ENCODE measurements around the gene SHANK2. TPM values are rescaled to one million over a fixed set of nuclear protein-coding genes. Genes with fewer than 3 reads are reported as not detected.

Gene SHANK2
- total and polyA plus RNA-seq, 5 donors = 0.03 to 0.26 (median 0.17) TPM

DNA sequence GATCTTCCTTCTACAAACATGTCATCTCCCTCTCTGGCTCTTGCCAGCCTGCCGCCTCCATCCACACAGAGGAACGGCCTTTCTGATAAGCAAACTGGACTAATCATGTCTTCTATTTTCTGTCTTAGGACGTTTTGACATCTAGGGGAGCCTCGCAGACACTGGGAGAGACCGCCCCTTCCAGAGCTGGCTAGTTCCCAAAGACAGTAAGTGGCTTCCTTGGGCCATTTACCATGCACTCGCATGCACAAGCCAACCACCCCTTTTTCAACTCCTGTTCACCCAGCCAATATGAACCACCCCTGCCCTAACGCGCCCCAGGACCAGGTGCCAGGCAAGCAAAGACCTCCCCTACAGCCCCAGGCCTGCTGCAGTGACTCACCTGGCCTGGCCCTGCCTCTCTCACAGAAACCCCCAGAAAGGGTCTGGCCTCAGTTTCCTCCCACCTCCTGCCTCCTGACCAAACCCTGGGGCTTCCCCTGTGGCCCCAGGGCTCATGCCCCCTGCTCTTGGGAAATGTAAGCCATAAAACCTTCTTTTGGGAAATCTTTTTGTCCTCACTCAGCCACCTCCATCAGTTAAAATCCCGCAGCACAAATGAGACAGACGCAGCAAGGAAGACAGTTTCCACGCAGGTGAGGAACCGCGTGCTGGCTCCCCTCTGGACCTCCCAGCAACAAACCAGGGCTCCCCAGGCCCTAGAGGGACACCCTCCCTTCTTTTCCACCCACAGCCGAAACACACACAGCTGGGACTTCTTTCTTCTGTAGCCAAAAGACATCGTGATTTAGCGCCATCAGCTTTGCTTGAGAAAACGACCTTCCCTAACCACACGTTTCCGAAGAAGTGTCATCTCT lies 38.5 kb downstream of the SHANK2 start:
- Histone ChIP-seq H3K27me3 (ENCODE audit: control insufficient read depth, insufficient read depth) (no peaks in the 10 kb centered on the region), H3K9me3 (ENCODE audit: control insufficient read depth, low read length) (no peaks in the 10 kb centered on the region), H3K4me3 (ENCODE audit: low read length) (no peak overlapping the region), H3K4me1 (ENCODE audit: control insufficient read depth, insufficient read depth, low read length) (no peaks in the 10 kb centered on the region), H3K27ac (ENCODE audit: low read length) (no peak overlapping the region)
- ATAC-seq (no peak), DNase-seq (no peak)
- intact Hi-C loops (cut with DNase I) = no loop called here
- WGBS = 66% methylated on average over 19 of the region's 19 CpGs

DNA sequence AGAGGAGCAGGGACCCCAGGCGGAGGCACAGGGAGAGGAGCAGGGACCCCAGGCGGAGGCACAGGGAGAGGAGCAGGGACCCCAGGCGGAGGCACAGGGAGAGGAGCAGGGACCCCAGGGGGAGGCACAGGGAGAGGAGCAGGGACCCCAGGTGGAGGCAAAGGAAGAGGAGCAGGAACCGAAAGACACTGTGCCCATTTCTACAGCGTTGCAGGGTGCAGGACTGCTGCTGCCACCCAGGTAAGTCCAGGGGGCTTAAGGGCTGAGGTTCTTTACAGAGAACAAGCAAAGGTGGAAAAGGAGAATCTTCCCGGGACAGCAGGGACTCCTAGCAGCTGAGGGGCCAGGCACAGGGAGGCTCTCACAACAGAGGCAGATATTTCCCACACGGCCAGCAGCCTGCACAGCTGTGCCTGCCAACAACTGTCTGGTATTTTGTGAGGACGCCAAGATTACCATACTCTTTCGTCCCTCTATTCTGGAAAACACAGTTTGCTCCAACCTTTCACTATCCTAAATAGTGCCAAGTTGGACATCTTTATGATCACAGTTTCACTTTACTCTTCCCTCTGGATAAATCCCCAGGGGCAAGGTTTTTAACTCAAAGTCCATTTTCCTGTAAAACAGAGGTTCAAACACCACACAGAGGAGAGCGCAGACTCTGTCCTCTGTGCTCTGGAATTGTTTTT lies 39.4 kb downstream of the SHANK2 start:
- ATAC-seq (peak; percentile 35 to 59), DNase-seq (no peak)
- Histone ChIP-seq H3K27me3 (ENCODE audit: control insufficient read depth, insufficient read depth) (no peaks in the 10 kb centered on the region), H3K9me3 (ENCODE audit: control insufficient read depth, low read length) (no peaks in the 10 kb centered on the region), H3K27ac (ENCODE audit: low read length) (no peak overlapping the region), H3K4me1 (ENCODE audit: control insufficient read depth, insufficient read depth, low read length) (no peaks in the 10 kb centered on the region), H3K4me3 (ENCODE audit: low read length) (no peak overlapping the region)
- 50% methylated on average over 10 of the region's 10 CpGs for WGBS
- intact Hi-C loops (cut with DNase I) = no loop called here

DNA sequence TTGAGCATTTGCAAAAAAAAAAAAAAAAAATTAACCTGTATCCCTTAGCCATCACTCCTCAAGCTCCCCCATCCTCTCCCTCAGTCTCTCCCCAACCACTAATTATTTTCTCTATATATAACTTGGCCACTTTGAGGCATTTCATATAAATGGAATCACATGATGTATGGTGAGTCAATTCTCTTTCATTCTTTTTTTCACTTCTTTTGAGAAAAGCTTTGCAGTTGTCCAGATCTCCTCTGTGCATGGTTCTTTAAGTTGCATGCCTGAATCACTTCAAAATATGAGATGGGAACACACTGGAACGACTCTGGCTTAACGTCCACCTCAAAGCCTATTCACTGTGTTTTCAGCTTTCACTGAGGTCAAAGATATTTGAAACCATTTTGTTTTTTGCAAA lies 40.7 kb downstream of the SHANK2 start:
- 71% methylated on average over 2 of the region's 2 CpGs for WGBS
- Histone ChIP-seq H3K27ac (ENCODE audit: low read length) (no peak overlapping the region), H3K4me3 (ENCODE audit: low read length) (no peak overlapping the region), H3K4me1 (ENCODE audit: control insufficient read depth, insufficient read depth, low read length) (no peaks in the 10 kb centered on the region), H3K9me3 (ENCODE audit: control insufficient read depth, low read length) (no peaks in the 10 kb centered on the region), H3K27me3 (ENCODE audit: control insufficient read depth, insufficient read depth) (no peaks in the 10 kb centered on the region)
- ATAC-seq (no peak), DNase-seq (no peak)
- intact Hi-C loops (cut with DNase I) = no loop called here

DNA sequence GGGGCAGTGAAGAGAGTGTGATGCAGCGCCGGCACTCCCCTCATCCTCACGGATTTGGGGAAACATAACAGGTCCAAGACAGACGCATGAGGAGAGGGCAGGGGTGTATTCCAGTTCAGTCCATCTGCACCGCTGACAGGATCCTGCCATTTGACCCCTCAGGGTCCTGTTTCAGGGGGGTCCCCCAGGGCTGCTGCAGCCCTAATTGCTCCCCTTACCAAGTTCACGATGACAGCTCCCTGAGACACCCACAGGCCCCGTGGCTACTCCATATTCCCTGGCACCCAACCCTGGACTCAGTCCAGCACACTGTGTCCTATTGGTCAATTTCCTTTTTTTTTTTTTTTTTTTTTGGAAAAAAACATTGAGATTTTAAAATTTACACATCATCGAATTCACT lies 41.5 kb downstream of the SHANK2 start:
- Histone ChIP-seq H3K27ac (ENCODE audit: low read length) (no peak overlapping the region), H3K4me3 (ENCODE audit: low read length) (no peak overlapping the region), H3K9me3 (ENCODE audit: control insufficient read depth, low read length) (no peaks in the 10 kb centered on the region), H3K4me1 (ENCODE audit: control insufficient read depth, insufficient read depth, low read length) (no peaks in the 10 kb centered on the region), H3K27me3 (ENCODE audit: control insufficient read depth, insufficient read depth) (no peaks in the 10 kb centered on the region)
- ATAC-seq = no peak
- intact Hi-C loops (cut with DNase I) = no loop called here
- 70% methylated on average over 8 of the region's 8 CpGs for WGBS
- DNase-seq = no peak

DNA sequence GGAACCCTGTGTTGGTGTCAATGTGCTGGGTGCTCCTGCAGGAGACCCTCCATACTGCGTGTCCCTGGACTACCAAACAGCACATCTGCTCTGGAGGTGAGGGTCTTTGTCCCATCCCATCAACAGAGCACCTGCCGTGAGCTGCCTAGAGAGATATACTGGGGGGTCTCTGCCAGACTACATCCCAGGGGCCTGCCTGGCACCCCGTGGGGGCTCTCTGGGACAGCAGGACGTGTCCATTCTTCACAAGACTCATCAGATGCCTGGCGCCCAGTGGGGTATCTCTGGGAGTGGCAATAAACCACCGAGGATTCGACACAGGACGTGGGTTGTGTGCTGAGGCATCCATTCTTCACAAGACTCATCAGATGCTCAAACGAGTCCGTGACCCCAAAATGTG lies 42.7 kb downstream of the SHANK2 start:
- DNase-seq (no peak), ATAC-seq (no peak)
- 76% methylated on average over 10 of the region's 10 CpGs for WGBS
- no peak overlapping the region for H3K4me3 ChIP-seq (ENCODE audit: low read length)
- H3K27me3 ChIP-seq (ENCODE audit: control insufficient read depth, insufficient read depth) = no peaks in the 10 kb centered on the region
- H3K4me1 ChIP-seq (ENCODE audit: control insufficient read depth, insufficient read depth, low read length) = no peaks in the 10 kb centered on the region
- intact Hi-C loops (cut with DNase I) = no loop called here
- no peaks in the 10 kb centered on the region for H3K9me3 ChIP-seq (ENCODE audit: control insufficient read depth, low read length)
- no peak overlapping the region for H3K27ac ChIP-seq (ENCODE audit: low read length)

DNA sequence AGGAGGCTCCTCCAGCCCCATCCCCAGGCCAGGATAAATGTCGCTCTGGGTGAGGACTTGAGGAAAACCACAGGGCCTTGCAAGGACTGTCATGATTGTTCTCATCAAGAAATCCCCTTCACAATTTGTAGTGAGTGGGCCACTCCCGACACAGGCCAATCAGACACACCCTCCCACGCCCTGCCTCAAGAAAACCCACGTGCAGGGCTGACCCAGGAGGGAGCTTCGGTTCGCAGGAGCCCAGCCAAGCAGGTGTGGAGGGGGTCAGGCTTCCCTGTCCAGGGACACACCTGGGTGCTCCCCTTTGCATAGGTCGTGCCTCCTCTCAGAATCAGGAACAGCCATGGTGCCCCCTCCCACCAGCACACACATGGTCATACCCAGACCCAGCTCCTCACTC lies 43.2 kb downstream of the SHANK2 start:
- ATAC-seq (no peak), DNase-seq (no peak)
- H3K27me3 ChIP-seq (ENCODE audit: control insufficient read depth, insufficient read depth) = no peaks in the 10 kb centered on the region
- no peak overlapping the region for H3K4me3 ChIP-seq (ENCODE audit: low read length)
- intact Hi-C loops (cut with DNase I) = no loop called here
- no peak overlapping the region for H3K27ac ChIP-seq (ENCODE audit: low read length)
- H3K4me1 ChIP-seq (ENCODE audit: control insufficient read depth, insufficient read depth, low read length) = no peaks in the 10 kb centered on the region
- H3K9me3 ChIP-seq (ENCODE audit: control insufficient read depth, low read length) = no peaks in the 10 kb centered on the region
- WGBS = 88% methylated on average over 7 of the region's 7 CpGs

DNA sequence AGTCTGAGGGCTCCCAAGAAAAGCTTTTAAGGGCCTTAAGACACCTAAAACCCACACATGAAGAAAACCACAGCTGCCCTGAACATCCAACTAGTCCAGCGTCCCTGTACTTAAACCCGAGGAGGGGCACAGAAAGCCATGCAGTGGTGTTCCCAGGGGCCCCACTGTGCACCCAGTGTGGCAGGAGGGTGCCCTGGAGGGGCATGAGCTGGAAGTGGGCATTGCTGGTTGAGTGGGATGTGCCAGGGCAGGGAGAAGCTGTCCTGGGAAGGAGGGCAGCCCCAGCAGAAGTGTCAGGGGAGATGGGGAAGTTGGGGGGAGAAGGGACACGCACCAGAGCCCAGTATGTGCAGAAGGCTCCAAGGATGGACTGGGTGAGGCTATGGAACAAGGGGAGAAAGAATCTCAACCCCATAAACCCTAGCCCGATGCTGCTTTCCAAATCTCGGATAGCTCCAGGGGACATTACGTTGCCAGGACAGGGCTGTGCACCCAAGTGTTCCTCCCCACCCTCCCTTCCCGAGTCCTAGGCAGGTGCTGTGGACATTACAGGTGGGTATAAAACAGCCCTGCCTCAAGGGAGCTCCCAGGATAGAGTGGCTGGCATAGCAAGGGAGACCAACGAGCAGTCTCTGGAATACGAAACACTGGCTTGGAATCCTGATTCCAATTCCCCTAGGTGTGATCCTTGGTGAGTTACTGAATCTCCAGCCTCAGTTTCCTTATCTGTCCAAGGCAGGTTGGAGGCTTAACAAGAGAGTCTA lies 44.2 kb downstream of the SHANK2 start:
- DNase-seq = no peak
- intact Hi-C loops (cut with DNase I) = no loop called here
- no peaks in the 10 kb centered on the region for H3K4me1 ChIP-seq (ENCODE audit: control insufficient read depth, insufficient read depth, low read length)
- no peaks in the 10 kb centered on the region for H3K9me3 ChIP-seq (ENCODE audit: control insufficient read depth, low read length)
- ATAC-seq = no peak
- H3K27ac ChIP-seq (ENCODE audit: low read length) = no peak overlapping the region
- 82% methylated on average over 9 of the region's 9 CpGs for WGBS
- no peak overlapping the region for H3K4me3 ChIP-seq (ENCODE audit: low read length)
- no peaks in the 10 kb centered on the region for H3K27me3 ChIP-seq (ENCODE audit: control insufficient read depth, insufficient read depth)

DNA sequence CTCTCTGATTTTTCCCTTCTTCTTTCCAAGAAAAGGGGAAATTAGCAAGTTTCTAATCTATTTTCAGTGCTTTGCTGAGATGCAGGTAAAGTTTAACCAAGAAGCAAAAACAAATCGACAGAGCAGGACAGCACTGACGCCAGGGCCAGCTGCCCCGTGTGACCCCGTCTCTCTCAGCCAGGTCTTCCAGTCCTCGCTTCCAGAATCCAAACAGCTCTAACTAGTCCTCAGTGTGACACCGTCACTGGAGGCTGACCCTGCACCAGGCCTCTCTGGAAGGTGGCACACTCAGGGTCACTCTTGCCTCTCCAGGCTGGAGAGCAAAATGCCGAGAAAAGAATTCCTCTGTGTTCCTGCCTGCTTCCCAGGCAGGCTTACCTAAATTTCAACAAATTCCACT lies 44.8 kb downstream of the SHANK2 start:
- intact Hi-C loops (cut with DNase I) = no loop called here
- H3K4me3 ChIP-seq (ENCODE audit: low read length) = no peak overlapping the region
- DNase-seq (no peak), ATAC-seq (no peak)
- no peaks in the 10 kb centered on the region for H3K27me3 ChIP-seq (ENCODE audit: control insufficient read depth, insufficient read depth)
- H3K4me1 ChIP-seq (ENCODE audit: control insufficient read depth, insufficient read depth, low read length) = no peaks in the 10 kb centered on the region
- WGBS = 82% methylated on average over 7 of the region's 7 CpGs
- H3K27ac ChIP-seq (ENCODE audit: low read length) = no peak overlapping the region
- no peaks in the 10 kb centered on the region for H3K9me3 ChIP-seq (ENCODE audit: control insufficient read depth, low read length)

DNA sequence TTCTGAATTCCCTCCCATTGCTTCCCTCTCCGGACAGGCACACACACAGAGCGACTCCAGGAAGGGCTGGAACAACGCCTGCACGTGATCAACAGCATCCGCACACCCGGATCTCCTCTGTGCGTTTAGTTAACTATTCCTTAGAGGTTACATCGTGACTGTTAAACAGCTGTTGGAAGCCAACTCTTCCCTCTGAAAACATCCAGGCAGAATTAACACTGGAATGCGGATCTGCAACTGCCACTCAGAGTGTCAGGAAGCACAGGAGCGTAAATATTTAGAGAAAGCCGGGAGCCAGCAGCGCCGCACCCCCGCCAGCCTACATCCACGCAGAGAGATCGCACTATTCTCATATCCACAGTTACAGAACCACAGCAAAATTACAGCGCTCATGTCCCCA lies 46.2 kb downstream of the SHANK2 start:
- Histone ChIP-seq H3K27ac (ENCODE audit: low read length) (no peak overlapping the region), H3K27me3 (ENCODE audit: control insufficient read depth, insufficient read depth) (no peaks in the 10 kb centered on the region), H3K4me1 (ENCODE audit: control insufficient read depth, insufficient read depth, low read length) (no peaks in the 10 kb centered on the region), H3K4me3 (ENCODE audit: low read length) (no peak overlapping the region), H3K9me3 (ENCODE audit: control insufficient read depth, low read length) (no peaks in the 10 kb centered on the region)
- no peak for ATAC-seq
- WGBS = 23% methylated on average over 17 of the region's 17 CpGs
- intact Hi-C loops (cut with DNase I) = no loop called here
- DNase-seq = no peak

DNA sequence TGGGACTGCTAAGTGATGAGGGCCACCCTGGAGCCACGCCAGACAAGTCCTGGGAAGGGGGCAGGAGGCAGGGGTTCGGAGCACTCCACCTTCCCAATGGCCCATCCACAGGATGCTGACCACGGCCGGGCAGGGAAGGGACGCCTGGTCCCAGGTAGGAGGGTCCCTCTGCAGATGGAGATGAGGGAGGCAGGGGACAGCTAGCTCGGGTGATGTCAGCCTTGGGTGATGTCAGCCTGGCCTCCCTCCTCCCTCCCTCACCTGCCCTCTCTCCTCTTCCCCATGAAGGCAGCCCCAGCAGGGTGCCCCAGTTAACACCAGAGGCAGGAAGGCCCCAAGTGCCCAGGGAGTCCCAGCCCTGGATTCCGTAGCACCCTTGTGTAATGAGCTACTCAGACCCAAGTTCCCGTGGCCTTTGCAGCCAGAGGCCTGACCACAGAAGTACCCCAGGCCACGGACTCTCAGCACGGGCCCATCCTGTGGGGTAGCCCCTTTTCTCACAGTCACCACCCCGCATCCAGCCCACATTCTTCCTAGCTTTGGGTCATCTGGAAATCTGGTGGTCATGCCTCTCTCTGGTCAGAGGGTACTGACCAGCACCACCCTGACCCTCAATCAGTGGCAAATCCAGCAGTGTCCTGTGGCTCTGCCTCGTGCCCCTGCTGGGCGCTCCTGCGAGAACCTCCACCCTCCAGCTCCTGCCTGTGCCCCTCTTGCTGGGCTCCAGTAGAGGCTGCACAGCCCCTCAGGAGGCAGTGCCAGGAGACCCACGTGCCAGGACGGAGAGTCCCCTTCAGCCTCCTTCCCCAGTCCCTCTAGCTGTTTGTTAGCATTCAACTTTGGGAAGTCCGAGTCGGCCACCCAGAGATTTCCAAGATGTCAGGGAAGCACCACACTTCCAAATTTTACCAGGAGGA lies 47.4 kb downstream of the SHANK2 start:
- no peaks in the 10 kb centered on the region for H3K27me3 ChIP-seq (ENCODE audit: control insufficient read depth, insufficient read depth)
- H3K4me1 ChIP-seq (ENCODE audit: control insufficient read depth, insufficient read depth, low read length) = no peaks in the 10 kb centered on the region
- WGBS = 82% methylated on average over 18 of the region's 18 CpGs
- no peaks in the 10 kb centered on the region for H3K9me3 ChIP-seq (ENCODE audit: control insufficient read depth, low read length)
- ATAC-seq (no peak), DNase-seq (no peak)
- no peak overlapping the region for H3K27ac ChIP-seq (ENCODE audit: low read length)
- intact Hi-C loops (cut with DNase I) = no loop called here
- H3K4me3 ChIP-seq (ENCODE audit: low read length) = no peak overlapping the region
